ENCODE measurements around the gene PTPRN2.

Gene PTPRN2

GRCh38 chr7:157558875-157559595 lies 1028.6 kb downstream of the PTPRN2 start:
- DNase-seq = no peak

GRCh38 chr7:157558516-157558874 lies 1029.1 kb downstream of the PTPRN2 start:
- DNase-seq = no peak

GRCh38 chr7:157558061-157558460 lies 1029.6 kb downstream of the PTPRN2 start:
- no peak for DNase-seq

GRCh38 chr7:157557263-157557662 lies 1030.4 kb downstream of the PTPRN2 start:
- no peak for DNase-seq

- DNase-seq = no peak
Measured at GRCh38 chr7:157556642-157556944, 1031.0 kb downstream of the PTPRN2 start.

GRCh38 chr7:157555944-157556641 lies 1031.5 kb downstream of the PTPRN2 start:
- no peak for DNase-seq

GRCh38 chr7:157555313-157555712 lies 1032.3 kb downstream of the PTPRN2 start:
- DNase-seq = no peak

GRCh38 chr7:157554393-157555238 lies 1033.0 kb downstream of the PTPRN2 start:
- no peak for DNase-seq

- no peak for DNase-seq
Measured at GRCh38 chr7:157553256-157553655, 1034.4 kb downstream of the PTPRN2 start.

GRCh38 chr7:157552295-157552993 lies 1035.2 kb downstream of the PTPRN2 start:
- no peak for DNase-seq

GRCh38 chr7:157551325-157552070 lies 1036.1 kb downstream of the PTPRN2 start:
- no peak for DNase-seq

- no peak for DNase-seq
Measured at GRCh38 chr7:157550300-157551275, 1037.0 kb downstream of the PTPRN2 start.

GRCh38 chr7:157549612-157550299 lies 1037.9 kb downstream of the PTPRN2 start:
- no peak for DNase-seq

- no peak for DNase-seq
Measured at GRCh38 chr7:157548691-157549303, 1038.8 kb downstream of the PTPRN2 start.

GRCh38 chr7:157547611-157548010 lies 1040.0 kb downstream of the PTPRN2 start:
- DNase-seq = no peak

- no peak for DNase-seq
Measured at GRCh38 chr7:157547102-157547501, 1040.5 kb downstream of the PTPRN2 start.

GRCh38 chr7:157545681-157546060 lies 1042.0 kb downstream of the PTPRN2 start:
- DNase-seq = no peak

GRCh38 chr7:157544980-157545680 lies 1042.5 kb downstream of the PTPRN2 start:
- DNase-seq = no peak

GRCh38 chr7:157544226-157544625 lies 1043.4 kb downstream of the PTPRN2 start:
- DNase-seq = no peak

- no peak for DNase-seq
Measured at GRCh38 chr7:157543791-157544190, 1043.8 kb downstream of the PTPRN2 start.
